Epithelial cell of prostate (primary cell): Measurements from ENCODE around the gene FAM217A.

ENCODE experiments used
- DNase-seq: peaks from one replicate; pipeline ENCODE4 v3.0.0-alpha.2; 2011; ENCODE audit warnings: low read depth, low spot score
- H3K27ac ChIP-seq: fragments of 450-650 bp; 2 replicates; pipeline ENCODE4 v1.5.1; 2017; ENCODE audit warnings: mild to moderate bottlenecking

FAM217A gene

DNA sequence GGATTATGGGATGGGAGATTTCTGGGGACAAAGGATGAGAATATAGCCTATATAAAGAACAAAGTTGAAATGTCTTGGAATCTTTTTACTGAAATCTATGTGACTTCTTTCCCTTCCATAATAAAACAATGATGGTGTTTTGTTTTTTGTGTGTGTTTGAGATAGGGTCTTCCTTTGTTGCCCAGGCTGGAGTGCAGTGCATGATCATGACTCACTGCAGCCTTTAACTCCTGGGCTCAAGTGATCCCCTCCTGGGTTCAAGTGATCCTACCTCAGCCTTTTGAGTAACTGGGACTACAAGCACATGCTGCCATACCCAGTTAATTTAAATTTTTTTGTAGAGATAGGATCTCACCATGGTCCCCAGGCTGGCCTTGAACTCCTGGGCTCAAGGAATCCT, 50.9 kb downstream of the FAM217A start:
- H3K27ac ChIP-seq: no peak overlapping the region
- DNase-seq: no peak

DNA sequence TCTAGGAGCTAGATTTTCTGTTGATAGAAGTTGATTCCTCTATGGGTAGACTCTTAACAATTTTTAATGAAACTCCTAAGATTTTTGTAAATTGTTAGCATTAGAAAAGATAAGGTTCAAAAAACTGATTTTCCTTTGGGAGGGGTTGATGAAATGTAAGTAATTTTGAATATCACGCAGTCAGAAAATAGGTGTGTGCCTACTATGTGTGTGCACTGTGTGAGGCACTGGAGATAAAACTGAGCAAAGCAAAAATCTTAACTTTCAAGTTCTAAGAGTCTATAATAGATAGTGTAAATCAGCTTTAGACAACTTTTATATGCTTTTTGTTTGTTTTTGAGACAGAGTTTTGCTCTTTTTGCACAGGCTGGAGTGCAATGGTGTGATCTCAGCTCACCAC, 53.3 kb downstream of the FAM217A start:
- H3K27ac ChIP-seq: no peak overlapping the region
- no peak for DNase-seq

DNA sequence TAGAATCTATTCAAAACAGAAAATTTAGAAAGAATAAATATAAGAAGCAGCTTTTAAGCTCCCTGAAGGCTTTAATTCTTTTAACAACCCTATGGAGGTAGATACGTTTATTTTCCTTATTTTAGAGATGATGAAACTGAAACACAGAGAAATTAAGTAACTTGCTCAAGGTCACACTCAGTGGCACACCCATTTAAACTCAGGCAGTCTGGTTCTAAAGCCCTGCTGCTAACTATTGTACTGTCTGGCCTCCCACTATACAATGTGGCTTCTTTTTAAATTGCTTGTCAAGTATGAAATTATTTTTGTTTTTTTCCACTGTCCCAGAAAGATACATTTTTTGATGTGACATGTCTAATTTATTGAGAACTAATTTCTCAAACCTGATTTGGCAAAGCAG, 55.7 kb downstream of the FAM217A start:
- peak overlapping the region; percentile 95 for H3K27ac ChIP-seq
- DNase-seq: no peak

DNA sequence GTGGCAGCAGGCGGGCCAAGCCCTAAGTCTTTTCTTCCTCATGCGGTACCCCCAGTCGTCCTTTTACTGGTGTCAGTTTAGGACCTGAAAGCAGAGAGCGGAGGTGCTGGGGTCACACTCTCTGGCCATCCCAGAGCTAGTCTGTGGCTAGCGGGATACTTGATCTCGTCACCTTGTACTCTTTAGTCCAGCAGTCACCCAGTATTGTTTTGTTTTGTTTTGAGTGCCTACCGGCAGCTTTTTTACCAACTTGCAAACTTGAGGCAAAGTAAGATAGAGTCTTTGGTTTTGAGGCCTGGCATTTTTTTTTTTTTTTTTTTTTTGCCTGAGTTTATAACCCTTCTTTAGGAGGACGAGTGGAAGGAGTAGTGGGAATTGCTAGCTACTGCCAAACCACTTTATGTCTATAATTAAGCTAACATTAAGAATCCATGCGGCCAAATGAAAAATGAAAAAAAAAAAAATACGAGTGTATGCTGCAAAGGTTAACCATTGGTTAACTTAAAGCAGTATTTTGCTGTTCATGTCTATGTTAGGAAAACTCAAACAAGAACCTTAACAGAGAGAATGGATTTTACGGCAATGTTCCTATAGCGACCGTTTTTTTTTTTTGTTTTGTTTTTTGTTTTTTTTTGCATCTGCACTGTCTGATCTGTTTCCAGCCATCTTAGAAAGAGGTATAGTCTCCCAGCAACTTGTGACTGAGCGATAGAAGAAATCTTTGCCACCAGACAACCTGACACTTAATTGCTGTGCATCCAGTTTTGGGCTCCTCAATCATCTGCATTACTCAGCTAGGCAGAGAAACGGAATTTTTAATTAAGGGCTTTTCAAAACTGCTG, 56.9 kb downstream of the FAM217A start:
- peak overlapping the region; percentile 95 for H3K27ac ChIP-seq
- no peak for DNase-seq

DNA sequence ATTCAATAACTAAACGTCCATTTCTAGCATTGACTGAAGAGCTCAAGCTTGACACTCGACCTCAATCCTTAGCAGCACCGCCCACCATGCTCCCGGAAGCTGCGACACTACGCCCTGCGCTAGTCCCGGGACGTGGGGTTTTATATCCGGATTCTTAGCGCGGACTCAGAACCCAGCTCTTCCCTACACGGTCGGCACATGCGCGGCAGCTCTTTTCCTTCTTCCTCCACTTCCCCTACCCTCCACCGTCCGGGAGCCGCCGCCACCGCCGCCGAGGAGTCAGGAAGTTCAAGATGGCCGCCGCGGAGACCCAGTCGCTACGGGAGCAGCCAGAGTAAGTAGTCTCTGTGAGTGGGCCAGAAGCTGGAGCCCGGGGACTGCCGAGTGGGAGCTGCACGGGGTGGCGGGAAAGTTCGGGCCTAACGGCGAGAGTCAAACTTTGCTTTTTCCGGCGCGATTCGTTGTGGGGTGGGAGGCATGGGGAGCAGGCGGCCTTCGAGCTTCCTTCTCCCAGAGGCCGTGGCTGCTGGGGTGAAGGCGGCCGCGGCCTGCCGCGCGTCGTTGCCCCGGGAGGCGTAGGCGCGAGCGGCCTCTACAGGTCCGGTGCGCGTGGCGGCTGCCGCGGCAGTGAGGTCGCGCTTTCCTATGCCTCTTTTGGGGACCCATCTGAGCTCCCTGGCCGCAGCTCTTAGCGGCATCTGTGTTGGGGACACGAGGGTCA, 57.6 kb downstream of the FAM217A start:
- peak; percentile 81 for DNase-seq
- peak overlapping the region; percentile 95 for H3K27ac ChIP-seq

DNA sequence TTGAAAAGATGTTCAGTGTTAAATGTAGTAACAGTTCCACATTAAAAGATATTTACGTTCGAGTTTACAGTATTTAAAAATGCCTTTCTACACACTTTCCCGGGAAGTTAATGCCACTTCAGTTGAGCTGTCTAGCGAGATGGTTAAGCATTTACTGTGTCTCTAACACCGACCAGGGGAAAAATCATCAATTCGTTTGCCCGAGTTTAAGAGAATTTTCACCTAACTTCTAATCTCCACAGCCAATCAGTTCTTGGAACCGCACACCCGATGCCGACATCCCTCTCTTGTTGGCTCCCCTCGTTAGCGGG, 58.2 kb downstream of the FAM217A start:
- DNase-seq: no peak
- H3K27ac ChIP-seq: peak overlapping the region; percentile 95

DNA sequence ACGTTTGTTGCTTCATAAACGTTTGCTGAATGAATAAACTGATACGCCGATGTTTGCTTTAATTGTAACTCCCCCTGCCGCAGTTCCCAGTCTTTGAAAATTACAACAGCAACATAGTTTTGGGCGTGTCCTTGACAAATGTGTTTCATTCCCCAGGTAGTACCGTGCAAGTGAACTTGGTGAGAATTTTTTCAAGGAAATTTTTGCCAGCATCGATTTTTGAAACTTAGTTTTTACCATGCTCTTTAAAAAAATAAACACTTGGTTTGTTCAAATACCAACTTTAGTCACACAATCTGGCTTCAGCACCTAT, 60.1 kb downstream of the FAM217A start:
- DNase-seq: no peak
- peak overlapping the region; percentile 95 for H3K27ac ChIP-seq
